Measurements from ENCODE around the gene LRP4. TPM values are rescaled to one million over a fixed set of nuclear protein-coding genes. Genes with fewer than 3 reads are reported as not detected.

The LRP4 gene
- total and polyA plus RNA-seq, 2 donors from 2014 or later = 1.8 to 3.7 TPM

- Histone ChIP-seq H3K27ac (ENCODE audit: low read depth in 2 of 2, low read length in 2 of 2) (no peak overlapping the region), H3K27me3 (ENCODE audit: control insufficient read depth, insufficient read depth, low read length) (no peaks in the 10 kb centered on the region), H3K4me1 (ENCODE audit: control insufficient read depth in 2 of 3, insufficient read depth in 2 of 3, low read depth in 1 of 3, low read length in 3 of 3) (no peaks in the 10 kb centered on the region), H3K9ac (ENCODE audit: low read length in 3 of 3) (no peak overlapping the region), H3K4me3 (ENCODE audit: low read length in 3 of 3) (no peak overlapping the region), H3K9me3 (ENCODE audit: control insufficient read depth in 2 of 3, insufficient read depth in 1 of 3, low read length in 3 of 3) (no peaks in the 10 kb centered on the region), H3K36me3 (ENCODE audit: control insufficient read depth in 2 of 3, insufficient read depth in 3 of 3, low read length in 3 of 3) (peaks cover 0 to 2% (median 0%) of the 10 kb centered on the region in 3 donors)
- DNase-seq (no peak), FAIRE-seq (no peak)
- no peak for TF ChIP-seq CTCF (IDR thresholded peaks at IDR 0.05; ENCODE audit: borderline replicate concordance, extremely low read depth, insufficient read depth)
- intact Hi-C loops (cut with DNase I) = loop anchor here (5.0 kb wide), 1 partner anchor 268 kb away; no protein-coding TSS in a partner anchor
These were observed 29.1 kb downstream of the LRP4 start for GRCh38 chr11:46889251-46889650.

GRCh38 chr11:46888636-46889035 lies 29.7 kb downstream of the LRP4 start:
- no peak for FAIRE-seq
- H3K9ac ChIP-seq (ENCODE audit: low read length in 3 of 3) = no peak overlapping the region
- peaks cover 0 to 2% (median under 1%) of the 10 kb centered on the region in 3 donors for H3K36me3 ChIP-seq (ENCODE audit: control insufficient read depth in 2 of 3, insufficient read depth in 3 of 3, low read length in 3 of 3)
- no peaks in the 10 kb centered on the region for H3K4me1 ChIP-seq (ENCODE audit: control insufficient read depth in 2 of 3, insufficient read depth in 2 of 3, low read depth in 1 of 3, low read length in 3 of 3)
- no peak for DNase-seq
- H3K4me3 ChIP-seq (ENCODE audit: low read length in 3 of 3) = no peak overlapping the region
- intact Hi-C loops (cut with DNase I) = loop anchor here (5.0 kb wide), 1 partner anchor 269 kb away; no protein-coding TSS in a partner anchor
- no peak overlapping the region for H3K27ac ChIP-seq (ENCODE audit: low read depth in 2 of 2, low read length in 2 of 2)
- no peaks in the 10 kb centered on the region for H3K27me3 ChIP-seq (ENCODE audit: control insufficient read depth, insufficient read depth, low read length)
- no peak for TF ChIP-seq CTCF (IDR thresholded peaks at IDR 0.05; ENCODE audit: borderline replicate concordance, extremely low read depth, insufficient read depth)
- H3K9me3 ChIP-seq (ENCODE audit: control insufficient read depth in 2 of 3, insufficient read depth in 1 of 3, low read length in 3 of 3) = no peaks in the 10 kb centered on the region

- peaks cover 0 to 2% (median 2%) of the 10 kb centered on the region in 3 donors for H3K36me3 ChIP-seq (ENCODE audit: control insufficient read depth in 2 of 3, insufficient read depth in 3 of 3, low read length in 3 of 3)
- DNase-seq (no peak), FAIRE-seq (no peak)
- intact Hi-C loops (cut with DNase I) = loop anchor here (5.0 kb wide), 1 partner anchor 271 kb away; no protein-coding TSS in a partner anchor
- H3K4me1 ChIP-seq (ENCODE audit: control insufficient read depth in 2 of 3, insufficient read depth in 2 of 3, low read depth in 1 of 3, low read length in 3 of 3) = no peaks in the 10 kb centered on the region
- no peak overlapping the region for H3K4me3 ChIP-seq (ENCODE audit: low read length in 3 of 3)
- H3K9me3 ChIP-seq (ENCODE audit: control insufficient read depth in 2 of 3, insufficient read depth in 1 of 3, low read length in 3 of 3) = no peaks in the 10 kb centered on the region
- no peak for TF ChIP-seq CTCF (IDR thresholded peaks at IDR 0.05; ENCODE audit: borderline replicate concordance, extremely low read depth, insufficient read depth)
- H3K9ac ChIP-seq (ENCODE audit: low read length in 3 of 3) = no peak overlapping the region
- no peaks in the 10 kb centered on the region for H3K27me3 ChIP-seq (ENCODE audit: control insufficient read depth, insufficient read depth, low read length)
- H3K27ac ChIP-seq (ENCODE audit: low read depth in 2 of 2, low read length in 2 of 2) = no peak overlapping the region
These were observed 32.1 kb downstream of the LRP4 start for GRCh38 chr11:46886211-46886610.

Data from kidney (tissue), 14 donors.